GM23338 (cell line): ENCODE measurements around the gene ZDHHC13. TPM values are rescaled to one million over a fixed set of nuclear protein-coding genes. Genes with fewer than 3 reads are reported as not detected.

Experiments
- ATAC-seq: fragments of 200-7000 bp; cut with Tn5 transposase; 3 replicates; pipeline ENCODE4 v1.9.1; 2020
- DNase-seq: peaks from one replicate; pipeline ENCODE4 v3.0.0-alpha.2; 2015; ENCODE audit warnings: low spot score
- H2AFZ ChIP-seq: fragments of 200-600 bp; sonication (generic); 2 replicates; pipeline ENCODE4 v1.8.0; 2016; ENCODE audit warnings: antibody characterized with exemption, mild to moderate bottlenecking, moderate library complexity
- H3F3A ChIP-seq: fragments of 200-600 bp; sonication (generic); replicated peaks from 2 replicates; pipeline ENCODE4 v1.8.0; 2017; ENCODE audit warnings: antibody characterized with exemption, mixed run types, low read depth
- H3K27ac ChIP-seq: fragments of 200-600 bp; sonication (generic); 2 replicates; pipeline ENCODE4 v1.6.1; 2016; ENCODE audit warnings: low read depth
- H3K27me3 ChIP-seq: fragments of 200-600 bp; sonication (generic); 2 replicates; pipeline ENCODE4 v1.8.0; 2016; ENCODE audit warnings: mild to moderate bottlenecking, mixed run types, moderate library complexity; ENCODE audit not compliant: insufficient read depth
- H3K36me3 ChIP-seq: fragments of 200-600 bp; sonication (generic); 2 replicates; pipeline ENCODE4 v1.8.0; 2016; ENCODE audit warnings: mild to moderate bottlenecking; ENCODE audit not compliant: insufficient read depth
- H3K4me1 ChIP-seq: fragments of 200-600 bp; sonication (generic); 2 replicates; pipeline ENCODE4 v1.8.0; 2016; ENCODE audit warnings: mild to moderate bottlenecking, moderate library complexity; ENCODE audit not compliant: insufficient read depth
- H3K4me2 ChIP-seq: fragments of 200-600 bp; sonication (generic); 2 replicates; pipeline ENCODE4 v1.7.1; 2017; ENCODE audit warnings: mixed run types
- H3K4me3 ChIP-seq: fragments of 200-600 bp; sonication (generic); 2 replicates; pipeline ENCODE4 v1.6.1; 2016; ENCODE audit warnings: mixed run types
- H3K79me2 ChIP-seq: fragments of 200-600 bp; sonication (generic); replicated peaks from 2 replicates; pipeline ENCODE4 v1.8.0; 2017; ENCODE audit warnings: mild to moderate bottlenecking; ENCODE audit not compliant: insufficient read depth
- H3K9me2 ChIP-seq: fragments of 200-600 bp; sonication (generic); 2 replicates; pipeline ENCODE4 v1.8.0; 2017; ENCODE audit not compliant: insufficient read depth
- H4K20me1 ChIP-seq: fragments of 200-600 bp; sonication (generic); replicated peaks from 2 replicates; pipeline ENCODE4 v1.8.0; 2017; ENCODE audit warnings: mild to moderate bottlenecking; ENCODE audit not compliant: insufficient read depth
- H3K27ac Mint-ChIP-seq: 2 replicates; pipeline ENCODE4 v1.8.0; 2020; ENCODE audit warnings: inconsistent platforms, mild to moderate bottlenecking, moderate library complexity, mixed read lengths
- H3K27me3 Mint-ChIP-seq: 3 replicates; pipeline ENCODE4 v1.8.0; 2022; ENCODE audit warnings: low read depth, mild to moderate bottlenecking, moderate library complexity, mixed read lengths, inconsistent platforms; ENCODE audit not compliant: insufficient read depth, poor library complexity
- H3K36me3 Mint-ChIP-seq: 3 replicates; pipeline ENCODE4 v1.8.0; 2021; ENCODE audit warnings: low read depth, mild to moderate bottlenecking, inconsistent platforms, moderate library complexity, mixed read lengths
- H3K4me1 Mint-ChIP-seq: 3 replicates; pipeline ENCODE4 v1.8.0; 2020; ENCODE audit warnings: mild to moderate bottlenecking, inconsistent platforms, mixed read lengths
- H3K4me3 Mint-ChIP-seq: 3 replicates; pipeline ENCODE4 v1.8.0; 2021; ENCODE audit warnings: moderate library complexity, mild to moderate bottlenecking, inconsistent platforms, mixed read lengths
- H3K9me3 Mint-ChIP-seq: 3 replicates; pipeline ENCODE4 v1.8.0; 2020; ENCODE audit warnings: moderate library complexity, mild to moderate bottlenecking, inconsistent platforms, mixed read lengths
- CREB1 ChIP-seq: fragments of 250-450 bp; sonication (Bioruptor Pico); IDR thresholded peaks from 2 replicates; pipeline ENCODE4 v1.5.0; 2020; ENCODE audit warnings: low read depth, mild to moderate bottlenecking, moderate library complexity
- EZH2 ChIP-seq: fragments of 200-600 bp; sonication (generic); IDR thresholded peaks from one replicate; pipeline ENCODE4 v1.8.0; 2017; ENCODE audit warnings: antibody characterized with exemption, mild to moderate bottlenecking, low read depth; ENCODE audit not compliant: unreplicated experiment
- EZH2phosphoT487 ChIP-seq: fragments of 200-600 bp; sonication (generic); IDR thresholded peaks from one replicate; pipeline ENCODE4 v1.8.1; 2018; ENCODE audit warnings: antibody characterized with exemption; ENCODE audit not compliant: unreplicated experiment
- JUNB ChIP-seq: IDR thresholded peaks from one replicate; pipeline ENCODE4 v1.6.1; 2016; ENCODE audit warnings: antibody characterized with exemption; ENCODE audit not compliant: unreplicated experiment
- NANOG ChIP-seq: IDR thresholded peaks from 2 replicates; pipeline ENCODE4 v1.6.1; 2016; ENCODE audit warnings: antibody characterized with exemption, borderline replicate concordance
- POLR2AphosphoS5 ChIP-seq: IDR thresholded peaks from 2 replicates; pipeline ENCODE4 v1.6.1; 2016; ENCODE audit warnings: antibody characterized with exemption, low read depth
- STAT1 ChIP-seq: IDR thresholded peaks from one replicate; pipeline ENCODE4 v1.6.1; 2016; ENCODE audit warnings: antibody characterized with exemption; ENCODE audit not compliant: unreplicated experiment
- ZNF114 ChIP-seq: fragments of 250-450 bp; sonication (Bioruptor Pico); IDR thresholded peaks from 2 replicates; pipeline ENCODE4 v1.5.0; 2020; ENCODE audit warnings: mild to moderate bottlenecking, moderate library complexity
- ZNF331 ChIP-seq: fragments of 250-450 bp; sonication (Bioruptor Pico); IDR thresholded peaks from 2 replicates; pipeline ENCODE4 v1.5.0; 2020; ENCODE audit warnings: low read depth, mild to moderate bottlenecking, moderate library complexity
- polyA plus RNA-seq: library from polyadenylated mRNA; unstranded; fragments of >200 nt; fragmentation: Nextera tagmentation; extraction: Ambion mirVana; gene quantifications from 2 replicates; pipeline ENCODE4 v1.2.1, GENCODE V29; 2016
- total RNA-seq: library from RNA; depleted of rRNA; stranded (reverse); fragments of >200 nt; shearing (Covaris generic); gene quantifications from 2 replicates; pipeline ENCODE4 v1.2.3, GENCODE V29; 2014
- TF ChIP-seq, protein P1 (sequence below), 2 experiments: fragments of 200-600 bp in 1 of 2; sonication (generic) in 1 of 2; conservative IDR thresholded peaks; 2 replicates each; pipeline versions ENCODE4 v1.5.1 to v1.6.1; 2016 to 2017; ENCODE audit warnings: antibody characterized with exemption in 2 of 2, low read depth in 2 of 2, mild to moderate bottlenecking in 2 of 2, moderate library complexity in 1 of 2
- TF ChIP-seq, protein P2 (sequence below): IDR thresholded peaks from one replicate; pipeline ENCODE4 v1.6.1; 2018; ENCODE audit warnings: antibody characterized with exemption; ENCODE audit not compliant: unreplicated experiment
- TF ChIP-seq, protein P3 (sequence below): fragments of 250-450 bp; sonication (Bioruptor Pico); IDR thresholded peaks from 2 replicates; pipeline ENCODE4 v1.5.0; 2020; ENCODE audit warnings: mild to moderate bottlenecking, moderate library complexity
- TF ChIP-seq, protein P4 (sequence below): IDR thresholded peaks from 2 replicates; pipeline ENCODE4 v1.6.1; 2016; ENCODE audit warnings: antibody characterized with exemption

The ZDHHC13 gene
- total and polyA plus RNA-seq, 2 experiments from 2014 or later = 21.0 to 27.7 TPM

DNA sequence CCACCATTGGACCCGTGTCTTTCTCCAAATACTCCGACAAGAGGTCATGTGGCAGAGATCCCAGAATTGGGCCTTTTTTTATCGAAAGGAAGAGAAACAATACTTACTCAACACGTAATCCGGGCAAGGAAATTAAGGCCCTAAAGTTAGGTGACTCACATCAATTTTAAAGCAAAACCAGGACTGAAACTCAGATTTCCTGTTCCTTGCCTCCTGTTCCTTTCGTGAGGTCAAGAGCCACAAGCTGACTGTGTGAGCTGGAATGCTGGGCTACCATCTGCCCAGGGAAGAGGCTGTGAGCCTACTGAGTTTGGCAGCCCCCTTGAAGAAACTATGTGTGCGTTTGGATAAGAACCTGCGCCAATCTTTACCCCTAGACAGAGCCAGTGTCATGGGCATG is 29.3 kb upstream of the ZDHHC13 start:
- Mint-ChIP-seq H3K4me1 (no peaks in the 10 kb centered on the region), H3K4me3 (no peak overlapping the region), H3K9me3 (peaks cover 3% of the 10 kb centered on the region; the same call in 2 of the 3 replicates), H3K27me3 (peaks cover 6% of the 10 kb centered on the region), H3K27ac (no peak overlapping the region), H3K36me3 (no peaks in the 10 kb centered on the region)
- Histone ChIP-seq H3K4me3 (no peak overlapping the region), H3K27me3 (no peaks in the 10 kb centered on the region), H3K36me3 (no peaks in the 10 kb centered on the region; the same call in 1 of the 2 replicates), H3K27ac (no peak overlapping the region), H3K4me1 (no peaks in the 10 kb centered on the region), H3K9me2 (no peaks in the 10 kb centered on the region; the same call in 1 of the 2 replicates), H3K4me2 (no peak overlapping the region), H3F3A (no peaks in the 10 kb centered on the region), H4K20me1 (no peaks in the 10 kb centered on the region), H2AFZ (no peak overlapping the region), H3K79me2 (no peaks in the 10 kb centered on the region)
- ATAC-seq (no peak), DNase-seq (no peak)
- TF ChIP-seq, protein P1, sequence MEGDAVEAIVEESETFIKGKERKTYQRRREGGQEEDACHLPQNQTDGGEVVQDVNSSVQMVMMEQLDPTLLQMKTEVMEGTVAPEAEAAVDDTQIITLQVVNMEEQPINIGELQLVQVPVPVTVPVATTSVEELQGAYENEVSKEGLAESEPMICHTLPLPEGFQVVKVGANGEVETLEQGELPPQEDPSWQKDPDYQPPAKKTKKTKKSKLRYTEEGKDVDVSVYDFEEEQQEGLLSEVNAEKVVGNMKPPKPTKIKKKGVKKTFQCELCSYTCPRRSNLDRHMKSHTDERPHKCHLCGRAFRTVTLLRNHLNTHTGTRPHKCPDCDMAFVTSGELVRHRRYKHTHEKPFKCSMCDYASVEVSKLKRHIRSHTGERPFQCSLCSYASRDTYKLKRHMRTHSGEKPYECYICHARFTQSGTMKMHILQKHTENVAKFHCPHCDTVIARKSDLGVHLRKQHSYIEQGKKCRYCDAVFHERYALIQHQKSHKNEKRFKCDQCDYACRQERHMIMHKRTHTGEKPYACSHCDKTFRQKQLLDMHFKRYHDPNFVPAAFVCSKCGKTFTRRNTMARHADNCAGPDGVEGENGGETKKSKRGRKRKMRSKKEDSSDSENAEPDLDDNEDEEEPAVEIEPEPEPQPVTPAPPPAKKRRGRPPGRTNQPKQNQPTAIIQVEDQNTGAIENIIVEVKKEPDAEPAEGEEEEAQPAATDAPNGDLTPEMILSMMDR (conservative IDR thresholded peaks at IDR 0.05; ENCODE audit: low read depth in 2 of 2) = no peak
- no peak for TF ChIP-seq JUNB
- no peak for TF ChIP-seq CREB1 (CRISPR knock-in tag)
- no peak for TF ChIP-seq POLR2AphosphoS5
- TF ChIP-seq EZH2 = no peak
- no peak for TF ChIP-seq ZNF331 (CRISPR knock-in tag)
- TF ChIP-seq ZNF114 (CRISPR knock-in tag) = no peak
- TF ChIP-seq EZH2phosphoT487 = no peak
- TF ChIP-seq, protein P2, sequence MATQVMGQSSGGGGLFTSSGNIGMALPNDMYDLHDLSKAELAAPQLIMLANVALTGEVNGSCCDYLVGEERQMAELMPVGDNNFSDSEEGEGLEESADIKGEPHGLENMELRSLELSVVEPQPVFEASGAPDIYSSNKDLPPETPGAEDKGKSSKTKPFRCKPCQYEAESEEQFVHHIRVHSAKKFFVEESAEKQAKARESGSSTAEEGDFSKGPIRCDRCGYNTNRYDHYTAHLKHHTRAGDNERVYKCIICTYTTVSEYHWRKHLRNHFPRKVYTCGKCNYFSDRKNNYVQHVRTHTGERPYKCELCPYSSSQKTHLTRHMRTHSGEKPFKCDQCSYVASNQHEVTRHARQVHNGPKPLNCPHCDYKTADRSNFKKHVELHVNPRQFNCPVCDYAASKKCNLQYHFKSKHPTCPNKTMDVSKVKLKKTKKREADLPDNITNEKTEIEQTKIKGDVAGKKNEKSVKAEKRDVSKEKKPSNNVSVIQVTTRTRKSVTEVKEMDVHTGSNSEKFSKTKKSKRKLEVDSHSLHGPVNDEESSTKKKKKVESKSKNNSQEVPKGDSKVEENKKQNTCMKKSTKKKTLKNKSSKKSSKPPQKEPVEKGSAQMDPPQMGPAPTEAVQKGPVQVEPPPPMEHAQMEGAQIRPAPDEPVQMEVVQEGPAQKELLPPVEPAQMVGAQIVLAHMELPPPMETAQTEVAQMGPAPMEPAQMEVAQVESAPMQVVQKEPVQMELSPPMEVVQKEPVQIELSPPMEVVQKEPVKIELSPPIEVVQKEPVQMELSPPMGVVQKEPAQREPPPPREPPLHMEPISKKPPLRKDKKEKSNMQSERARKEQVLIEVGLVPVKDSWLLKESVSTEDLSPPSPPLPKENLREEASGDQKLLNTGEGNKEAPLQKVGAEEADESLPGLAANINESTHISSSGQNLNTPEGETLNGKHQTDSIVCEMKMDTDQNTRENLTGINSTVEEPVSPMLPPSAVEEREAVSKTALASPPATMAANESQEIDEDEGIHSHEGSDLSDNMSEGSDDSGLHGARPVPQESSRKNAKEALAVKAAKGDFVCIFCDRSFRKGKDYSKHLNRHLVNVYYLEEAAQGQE = no peak
- TF ChIP-seq NANOG = no peak
- no peak for TF ChIP-seq STAT1
- TF ChIP-seq, protein P3, sequence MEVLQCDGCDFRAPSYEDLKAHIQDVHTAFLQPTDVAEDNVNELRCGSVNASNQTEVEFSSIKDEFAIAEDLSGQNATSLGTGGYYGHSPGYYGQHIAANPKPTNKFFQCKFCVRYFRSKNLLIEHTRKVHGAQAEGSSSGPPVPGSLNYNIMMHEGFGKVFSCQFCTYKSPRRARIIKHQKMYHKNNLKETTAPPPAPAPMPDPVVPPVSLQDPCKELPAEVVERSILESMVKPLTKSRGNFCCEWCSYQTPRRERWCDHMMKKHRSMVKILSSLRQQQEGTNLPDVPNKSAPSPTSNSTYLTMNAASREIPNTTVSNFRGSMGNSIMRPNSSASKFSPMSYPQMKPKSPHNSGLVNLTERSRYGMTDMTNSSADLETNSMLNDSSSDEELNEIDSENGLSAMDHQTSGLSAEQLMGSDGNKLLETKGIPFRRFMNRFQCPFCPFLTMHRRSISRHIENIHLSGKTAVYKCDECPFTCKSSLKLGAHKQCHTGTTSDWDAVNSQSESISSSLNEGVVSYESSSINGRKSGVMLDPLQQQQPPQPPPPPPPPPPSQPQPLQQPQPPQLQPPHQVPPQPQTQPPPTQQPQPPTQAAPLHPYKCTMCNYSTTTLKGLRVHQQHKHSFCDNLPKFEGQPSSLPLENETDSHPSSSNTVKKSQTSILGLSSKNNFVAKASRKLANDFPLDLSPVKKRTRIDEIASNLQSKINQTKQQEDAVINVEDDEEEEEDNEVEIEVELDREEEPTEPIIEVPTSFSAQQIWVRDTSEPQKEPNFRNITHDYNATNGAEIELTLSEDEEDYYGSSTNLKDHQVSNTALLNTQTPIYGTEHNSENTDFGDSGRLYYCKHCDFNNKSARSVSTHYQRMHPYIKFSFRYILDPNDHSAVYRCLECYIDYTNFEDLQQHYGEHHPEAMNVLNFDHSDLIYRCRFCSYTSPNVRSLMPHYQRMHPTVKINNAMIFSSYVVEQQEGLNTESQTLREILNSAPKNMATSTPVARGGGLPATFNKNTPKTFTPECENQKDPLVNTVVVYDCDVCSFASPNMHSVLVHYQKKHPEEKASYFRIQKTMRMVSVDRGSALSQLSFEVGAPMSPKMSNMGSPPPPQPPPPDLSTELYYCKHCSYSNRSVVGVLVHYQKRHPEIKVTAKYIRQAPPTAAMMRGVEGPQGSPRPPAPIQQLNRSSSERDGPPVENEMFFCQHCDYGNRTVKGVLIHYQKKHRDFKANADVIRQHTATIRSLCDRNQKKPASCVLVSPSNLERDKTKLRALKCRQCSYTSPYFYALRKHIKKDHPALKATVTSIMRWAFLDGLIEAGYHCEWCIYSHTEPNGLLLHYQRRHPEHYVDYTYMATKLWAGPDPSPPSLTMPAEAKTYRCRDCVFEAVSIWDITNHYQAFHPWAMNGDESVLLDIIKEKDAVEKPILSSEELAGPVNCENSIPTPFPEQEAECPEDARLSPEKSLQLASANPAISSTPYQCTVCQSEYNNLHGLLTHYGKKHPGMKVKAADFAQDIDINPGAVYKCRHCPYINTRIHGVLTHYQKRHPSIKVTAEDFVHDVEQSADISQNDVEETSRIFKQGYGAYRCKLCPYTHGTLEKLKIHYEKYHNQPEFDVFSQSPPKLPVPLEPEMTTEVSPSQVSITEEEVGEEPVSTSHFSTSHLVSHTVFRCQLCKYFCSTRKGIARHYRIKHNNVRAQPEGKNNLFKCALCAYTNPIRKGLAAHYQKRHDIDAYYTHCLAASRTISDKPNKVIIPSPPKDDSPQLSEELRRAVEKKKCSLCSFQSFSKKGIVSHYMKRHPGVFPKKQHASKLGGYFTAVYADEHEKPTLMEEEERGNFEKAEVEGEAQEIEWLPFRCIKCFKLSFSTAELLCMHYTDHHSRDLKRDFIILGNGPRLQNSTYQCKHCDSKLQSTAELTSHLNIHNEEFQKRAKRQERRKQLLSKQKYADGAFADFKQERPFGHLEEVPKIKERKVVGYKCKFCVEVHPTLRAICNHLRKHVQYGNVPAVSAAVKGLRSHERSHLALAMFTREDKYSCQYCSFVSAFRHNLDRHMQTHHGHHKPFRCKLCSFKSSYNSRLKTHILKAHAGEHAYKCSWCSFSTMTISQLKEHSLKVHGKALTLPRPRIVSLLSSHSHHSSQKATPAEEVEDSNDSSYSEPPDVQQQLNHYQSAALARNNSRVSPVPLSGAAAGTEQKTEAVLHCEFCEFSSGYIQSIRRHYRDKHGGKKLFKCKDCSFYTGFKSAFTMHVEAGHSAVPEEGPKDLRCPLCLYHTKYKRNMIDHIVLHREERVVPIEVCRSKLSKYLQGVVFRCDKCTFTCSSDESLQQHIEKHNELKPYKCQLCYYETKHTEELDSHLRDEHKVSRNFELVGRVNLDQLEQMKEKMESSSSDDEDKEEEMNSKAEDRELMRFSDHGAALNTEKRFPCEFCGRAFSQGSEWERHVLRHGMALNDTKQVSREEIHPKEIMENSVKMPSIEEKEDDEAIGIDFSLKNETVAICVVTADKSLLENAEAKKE = no peak
- TF ChIP-seq, protein P4, sequence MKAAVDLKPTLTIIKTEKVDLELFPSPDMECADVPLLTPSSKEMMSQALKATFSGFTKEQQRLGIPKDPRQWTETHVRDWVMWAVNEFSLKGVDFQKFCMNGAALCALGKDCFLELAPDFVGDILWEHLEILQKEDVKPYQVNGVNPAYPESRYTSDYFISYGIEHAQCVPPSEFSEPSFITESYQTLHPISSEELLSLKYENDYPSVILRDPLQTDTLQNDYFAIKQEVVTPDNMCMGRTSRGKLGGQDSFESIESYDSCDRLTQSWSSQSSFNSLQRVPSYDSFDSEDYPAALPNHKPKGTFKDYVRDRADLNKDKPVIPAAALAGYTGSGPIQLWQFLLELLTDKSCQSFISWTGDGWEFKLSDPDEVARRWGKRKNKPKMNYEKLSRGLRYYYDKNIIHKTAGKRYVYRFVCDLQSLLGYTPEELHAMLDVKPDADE = no peak
